Epithelial cell of proximal tubule (primary cell): Measurements from ENCODE around the gene CLEC4G. TPM values are rescaled to one million over a fixed set of nuclear protein-coding genes. Genes with fewer than 3 reads are reported as not detected.

ENCODE experiments used
- DNase-seq: peaks from one replicate; pipeline ENCODE4 v3.0.0-alpha.2; 2011; ENCODE audit warnings: low read depth
- H3K4me3 ChIP-seq: 2 replicates; pipeline ENCODE4 v1.5.1; 2011; ENCODE audit warnings: low read depth, mild to moderate bottlenecking, low read length
- total RNA-seq: library from RNA; depleted of rRNA; stranded (reverse); fragments of >200 nt; gene quantifications from 2 replicates; pipeline ENCODE4 v1.2.3, GENCODE V29; 2015
- TF ChIP-seq, protein P1 (sequence below): conservative IDR thresholded peaks from 2 replicates; pipeline ENCODE4 v1.5.1; 2012; ENCODE audit warnings: low read depth, mild to moderate bottlenecking, low read length

The CLEC4G gene
- total RNA-seq, 1 donor from 2014 or later, result not detected

DNA sequence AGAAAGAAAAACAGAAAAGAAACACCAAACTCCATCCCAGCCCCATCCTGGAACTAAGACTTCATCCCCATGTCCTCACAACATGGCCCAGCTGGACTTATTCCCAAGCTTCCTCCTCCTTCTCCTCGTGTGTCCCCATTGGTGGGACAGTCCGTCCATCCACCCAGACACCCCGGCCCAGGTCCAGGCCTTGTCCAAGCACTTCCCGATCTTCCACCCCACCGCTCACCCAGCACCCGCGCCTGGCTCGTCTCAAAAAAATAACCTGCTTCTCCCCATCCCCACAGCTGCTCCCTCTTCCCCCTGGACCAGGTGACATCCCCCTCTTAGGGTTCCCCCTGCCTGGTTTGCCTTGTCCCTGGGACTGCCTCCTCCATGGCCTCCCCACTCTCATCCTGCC lies 28.6 kb downstream of the CLEC4G start:
- TF ChIP-seq, protein P1, sequence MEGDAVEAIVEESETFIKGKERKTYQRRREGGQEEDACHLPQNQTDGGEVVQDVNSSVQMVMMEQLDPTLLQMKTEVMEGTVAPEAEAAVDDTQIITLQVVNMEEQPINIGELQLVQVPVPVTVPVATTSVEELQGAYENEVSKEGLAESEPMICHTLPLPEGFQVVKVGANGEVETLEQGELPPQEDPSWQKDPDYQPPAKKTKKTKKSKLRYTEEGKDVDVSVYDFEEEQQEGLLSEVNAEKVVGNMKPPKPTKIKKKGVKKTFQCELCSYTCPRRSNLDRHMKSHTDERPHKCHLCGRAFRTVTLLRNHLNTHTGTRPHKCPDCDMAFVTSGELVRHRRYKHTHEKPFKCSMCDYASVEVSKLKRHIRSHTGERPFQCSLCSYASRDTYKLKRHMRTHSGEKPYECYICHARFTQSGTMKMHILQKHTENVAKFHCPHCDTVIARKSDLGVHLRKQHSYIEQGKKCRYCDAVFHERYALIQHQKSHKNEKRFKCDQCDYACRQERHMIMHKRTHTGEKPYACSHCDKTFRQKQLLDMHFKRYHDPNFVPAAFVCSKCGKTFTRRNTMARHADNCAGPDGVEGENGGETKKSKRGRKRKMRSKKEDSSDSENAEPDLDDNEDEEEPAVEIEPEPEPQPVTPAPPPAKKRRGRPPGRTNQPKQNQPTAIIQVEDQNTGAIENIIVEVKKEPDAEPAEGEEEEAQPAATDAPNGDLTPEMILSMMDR, result no peak
- DNase-seq, result no peak

DNA sequence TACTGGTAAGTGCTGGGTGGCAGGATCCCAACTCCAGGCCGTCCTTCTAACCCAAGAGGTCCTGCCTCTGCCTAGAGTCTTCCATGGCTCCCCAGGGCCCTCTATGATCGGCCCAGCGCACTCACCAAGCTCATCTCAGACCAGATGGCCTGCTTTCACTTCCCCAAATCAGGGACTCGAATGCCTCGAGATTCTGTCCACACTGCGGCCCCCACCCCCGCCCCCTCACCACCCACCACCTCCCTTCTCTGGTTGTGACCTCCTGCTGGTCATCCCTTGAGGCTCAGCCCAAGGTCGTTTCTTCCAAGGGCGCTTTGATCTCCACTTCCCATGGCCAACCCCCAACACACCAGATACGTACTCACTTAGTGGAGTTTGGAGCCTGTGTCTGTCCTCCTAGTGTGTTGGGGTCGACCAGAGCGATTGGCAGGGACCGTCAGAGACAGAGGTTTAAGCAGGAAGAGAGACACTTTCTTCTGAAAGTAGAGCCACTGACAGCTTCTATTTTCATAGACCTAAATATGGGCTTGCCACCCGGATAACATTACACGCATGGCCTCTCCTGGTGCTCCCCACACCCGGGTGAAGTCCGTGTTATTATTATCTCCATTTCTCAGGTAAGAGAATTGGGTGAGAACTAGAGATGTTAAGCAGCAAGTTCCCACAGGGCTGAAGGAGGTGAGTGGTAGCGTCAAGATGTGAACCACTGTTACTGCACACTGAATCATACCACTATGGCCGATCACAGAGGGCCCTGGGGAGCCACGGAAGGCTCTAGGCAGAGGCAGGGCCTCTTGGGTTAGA lies 30.1 kb downstream of the CLEC4G start, which contains the start of gene FCER2:
Gene FCER2 (minus strand): TSS at position 478 of the 804 bp plus-strand sequence. CDS start 2,371 bp downstream, outside the sequence.
- H3K4me3 ChIP-seq, result no peak within 1 kb of the TSS
- no peak for DNase-seq
- TF ChIP-seq, protein P1, result no peak

More for the DNA sequence above, 28.6 kb downstream of the CLEC4G start:
- no peak overlapping the region for H3K4me3 ChIP-seq

DNA sequence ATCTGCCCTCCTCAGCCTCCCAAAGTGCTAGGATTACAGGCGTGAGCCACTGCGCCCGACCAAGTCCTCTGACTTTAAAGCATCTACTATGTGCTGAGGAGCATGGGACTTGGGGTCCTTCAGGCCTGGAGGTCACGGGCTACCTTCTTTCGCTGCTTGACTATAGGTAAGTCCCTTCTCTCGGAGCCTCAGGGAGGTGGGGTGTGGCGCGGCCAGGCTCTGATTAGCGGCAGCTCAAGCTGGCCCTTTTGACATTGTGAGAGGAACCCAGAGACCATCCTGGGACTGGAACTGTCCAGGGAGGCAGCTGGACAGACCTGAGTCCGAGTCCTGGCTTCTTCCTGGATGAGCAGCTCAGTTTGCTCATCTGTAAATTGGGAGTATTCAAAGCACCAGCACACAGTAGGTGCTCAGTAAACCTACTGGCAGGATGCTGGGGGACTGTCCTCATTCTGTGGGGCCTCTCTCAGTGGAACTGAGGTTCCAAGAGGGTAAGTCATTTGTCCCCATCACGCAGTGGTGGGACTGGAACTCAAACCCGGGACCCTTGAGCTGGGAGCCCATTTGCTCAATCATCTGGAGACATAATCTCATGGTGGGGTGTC lies 30.8 kb downstream of the CLEC4G start:
- H3K4me3 ChIP-seq, result no peak overlapping the region
- TF ChIP-seq, protein P1, result no peak
- DNase-seq, result no peak

DNA sequence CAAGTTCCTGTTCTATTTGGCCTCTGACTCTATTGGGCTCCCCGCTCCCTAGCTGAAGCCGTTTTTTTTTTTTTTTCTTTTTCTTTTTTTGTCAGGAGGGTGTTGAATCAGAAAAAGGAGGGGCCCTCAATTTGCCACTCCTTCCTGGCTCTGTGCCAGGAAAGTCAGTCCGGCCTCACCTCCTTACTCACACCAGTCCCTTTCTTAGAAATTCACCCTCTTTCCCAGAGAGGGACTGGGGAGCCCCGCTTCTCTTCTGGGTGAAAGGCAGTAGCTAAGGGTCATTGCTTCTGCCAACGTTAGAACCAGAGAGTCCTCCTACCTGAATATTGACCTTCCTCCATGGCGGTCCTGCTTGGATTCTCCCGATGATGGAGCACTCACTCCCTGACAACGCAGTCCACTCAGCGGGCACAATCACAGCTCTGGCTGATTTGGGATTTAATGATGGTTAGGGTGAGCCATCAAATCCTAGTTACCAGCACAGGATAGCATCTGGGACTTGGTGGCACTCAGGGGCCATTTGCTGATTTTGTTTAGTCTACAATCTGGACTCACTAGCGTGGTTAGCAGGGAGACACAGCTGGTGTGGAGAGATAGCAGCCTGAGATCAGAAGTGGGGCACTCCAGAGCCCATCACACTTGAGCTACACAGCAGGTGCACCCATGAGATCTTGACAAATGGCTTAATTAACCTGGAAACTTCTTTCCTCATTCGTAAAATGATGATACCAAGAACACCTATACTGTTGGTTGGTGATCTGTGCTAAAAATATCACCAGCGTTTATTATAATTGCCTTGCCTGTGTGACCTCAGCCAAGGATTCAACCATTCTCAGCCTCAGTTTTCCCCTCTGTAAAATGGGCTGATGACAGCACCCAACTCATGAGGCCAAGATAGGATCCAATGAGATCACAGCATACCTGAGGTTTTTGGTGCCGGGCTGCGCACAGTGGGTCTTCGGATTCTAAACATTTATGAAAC lies 32.2 kb downstream of the CLEC4G start:
- DNase-seq, result no peak
- TF ChIP-seq, protein P1, result no peak
- no peak overlapping the region for H3K4me3 ChIP-seq

DNA sequence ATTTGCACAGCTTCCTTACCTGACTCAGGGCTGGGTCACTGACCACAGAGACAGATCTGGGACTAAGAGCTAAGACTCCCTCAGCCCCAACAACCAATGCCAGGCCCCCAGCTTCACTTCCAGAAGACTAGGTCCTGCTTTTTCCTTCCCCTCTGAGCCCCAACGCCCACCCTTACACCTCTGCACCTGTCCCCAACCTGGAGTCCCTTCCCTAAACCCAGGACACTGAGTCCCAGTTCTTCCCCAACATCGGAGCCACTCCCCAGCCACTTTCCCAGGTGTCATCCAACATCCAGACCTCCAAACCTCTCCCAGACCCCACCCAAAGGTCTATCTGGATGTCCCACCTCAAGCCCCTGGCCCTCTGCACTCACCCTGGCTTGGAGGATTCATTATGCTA lies 32.9 kb downstream of the CLEC4G start:
- TF ChIP-seq, protein P1, result no peak
- DNase-seq, result no peak
- no peak overlapping the region for H3K4me3 ChIP-seq

DNA sequence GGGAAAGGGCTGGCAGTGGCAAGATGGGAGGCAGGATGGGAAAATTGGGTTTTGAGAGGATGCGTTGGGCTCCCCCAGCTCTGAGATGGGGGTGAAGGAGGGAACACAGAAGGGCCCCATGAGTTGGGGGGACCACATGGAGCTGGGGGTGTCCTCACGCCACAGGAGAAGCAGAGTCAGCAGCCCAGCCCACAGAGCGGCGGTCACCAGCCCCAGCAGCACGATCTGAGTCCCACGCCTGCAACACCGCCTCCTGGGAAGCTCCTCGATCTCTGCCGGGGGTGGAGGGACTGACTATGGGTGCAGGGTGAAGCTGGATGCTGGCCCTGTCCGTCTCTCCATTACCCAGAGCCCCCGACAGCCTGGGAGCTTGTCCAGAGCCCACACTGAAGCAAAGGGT lies 33.3 kb downstream of the CLEC4G start:
- TF ChIP-seq, protein P1, result no peak
- DNase-seq, result no peak
- no peak overlapping the region for H3K4me3 ChIP-seq
